Nephron (organoid): ENCODE data around the gene DIRAS2.

Source experiments
- H3K27ac Mint-ChIP-seq, 3 experiments: 2 replicates each; pipeline ENCODE4 v1.8.0; 2020; ENCODE audit warnings: mixed read lengths in 3 of 3, mild to moderate bottlenecking in 2 of 3, moderate library complexity in 1 of 3
- H3K27me3 Mint-ChIP-seq: 2 replicates; pipeline ENCODE4 v1.8.0; 2021; ENCODE audit warnings: low read depth, mild to moderate bottlenecking, moderate library complexity, mixed read lengths
- H3K36me3 Mint-ChIP-seq: 2 replicates; pipeline ENCODE4 v1.8.0; 2020; ENCODE audit warnings: low read depth, mixed read lengths
- H3K4me1 Mint-ChIP-seq: 2 replicates; pipeline ENCODE4 v1.8.0; 2020; ENCODE audit warnings: mixed read lengths
- H3K4me3 Mint-ChIP-seq, 3 experiments: 2 replicates each; pipeline ENCODE4 v1.8.0; 2020; ENCODE audit warnings: mild to moderate bottlenecking in 3 of 3, mixed read lengths in 3 of 3, moderate library complexity in 2 of 3
- H3K9me3 Mint-ChIP-seq: 2 replicates; pipeline ENCODE4 v1.8.0; 2020; ENCODE audit warnings: mixed read lengths
- TF ChIP-seq, protein P1 (sequence below), 3 experiments: fragments of 200-600 bp; sonication (generic); IDR thresholded peaks; one replicate each; pipeline ENCODE4 v1.5.0; 2021; ENCODE audit warnings: antibody characterized with exemption in 3 of 3; ENCODE audit not compliant: unreplicated experiment in 3 of 3

The DIRAS2 gene, protein sequence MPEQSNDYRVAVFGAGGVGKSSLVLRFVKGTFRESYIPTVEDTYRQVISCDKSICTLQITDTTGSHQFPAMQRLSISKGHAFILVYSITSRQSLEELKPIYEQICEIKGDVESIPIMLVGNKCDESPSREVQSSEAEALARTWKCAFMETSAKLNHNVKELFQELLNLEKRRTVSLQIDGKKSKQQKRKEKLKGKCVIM

DNA sequence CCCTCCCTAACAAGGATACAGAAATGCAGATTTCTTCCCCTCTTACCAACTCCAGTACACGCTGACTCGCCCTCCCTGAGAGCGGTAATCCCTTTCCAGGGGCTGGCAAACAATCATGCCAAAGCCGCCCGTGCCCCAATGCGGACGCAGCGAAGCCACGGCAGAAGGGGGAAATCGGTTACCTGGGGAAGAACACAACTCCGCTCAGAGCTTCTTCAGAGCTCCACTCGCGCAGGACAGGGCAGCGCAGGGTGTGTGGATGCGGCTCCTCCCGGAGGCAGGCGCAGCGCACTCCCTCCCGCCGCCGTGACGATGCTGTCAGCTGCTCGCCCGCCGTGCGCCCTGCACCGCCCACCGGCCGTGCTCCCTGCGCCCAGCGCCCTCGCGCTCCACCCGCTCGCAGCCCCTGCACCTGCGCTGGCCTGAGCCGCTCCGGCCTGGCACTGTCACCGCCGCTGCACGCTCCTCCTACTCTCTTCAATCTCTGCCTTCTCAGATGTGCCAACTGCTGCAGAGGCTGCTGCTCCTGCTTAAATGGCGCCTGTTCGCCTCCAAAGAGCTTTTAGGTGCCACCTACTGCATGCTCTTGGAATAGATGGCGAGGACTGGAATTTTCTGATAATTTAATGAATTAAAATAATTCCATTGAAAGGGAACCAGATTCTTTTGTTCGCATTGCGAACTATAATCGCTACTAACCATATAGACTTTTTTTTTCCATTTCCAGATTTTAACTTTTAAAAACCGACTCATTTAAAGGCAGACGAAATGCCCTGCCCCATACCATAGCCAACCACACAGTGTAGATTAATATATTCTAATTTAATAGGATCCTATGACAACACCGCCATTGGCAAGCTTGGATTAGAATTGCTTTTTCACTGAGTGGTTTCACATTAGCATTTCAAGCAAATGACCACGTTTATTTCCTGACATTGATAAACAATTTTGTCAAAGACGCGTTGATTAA, at the start of gene DIRAS2:
DIRAS2 (minus strand) TSS at position 255 of the 970 bp plus-strand sequence. CDS start 28,997 bp downstream, outside the sequence.
- Mint-ChIP-seq H3K4me1 (peaks cover 12% of the 10 kb centered on the region), H3K36me3 (no peaks in the 10 kb centered on the region), H3K9me3 (no peaks in the 10 kb centered on the region), H3K27ac (peak within 1 kb of the TSS; percentile 26 to 57 (median 29)), H3K4me3 (peak within 1 kb of the TSS; percentile 92 to 94 (median 93)), H3K27me3 (peaks cover 47% of the 10 kb centered on the region)
- TF ChIP-seq, protein P1, sequence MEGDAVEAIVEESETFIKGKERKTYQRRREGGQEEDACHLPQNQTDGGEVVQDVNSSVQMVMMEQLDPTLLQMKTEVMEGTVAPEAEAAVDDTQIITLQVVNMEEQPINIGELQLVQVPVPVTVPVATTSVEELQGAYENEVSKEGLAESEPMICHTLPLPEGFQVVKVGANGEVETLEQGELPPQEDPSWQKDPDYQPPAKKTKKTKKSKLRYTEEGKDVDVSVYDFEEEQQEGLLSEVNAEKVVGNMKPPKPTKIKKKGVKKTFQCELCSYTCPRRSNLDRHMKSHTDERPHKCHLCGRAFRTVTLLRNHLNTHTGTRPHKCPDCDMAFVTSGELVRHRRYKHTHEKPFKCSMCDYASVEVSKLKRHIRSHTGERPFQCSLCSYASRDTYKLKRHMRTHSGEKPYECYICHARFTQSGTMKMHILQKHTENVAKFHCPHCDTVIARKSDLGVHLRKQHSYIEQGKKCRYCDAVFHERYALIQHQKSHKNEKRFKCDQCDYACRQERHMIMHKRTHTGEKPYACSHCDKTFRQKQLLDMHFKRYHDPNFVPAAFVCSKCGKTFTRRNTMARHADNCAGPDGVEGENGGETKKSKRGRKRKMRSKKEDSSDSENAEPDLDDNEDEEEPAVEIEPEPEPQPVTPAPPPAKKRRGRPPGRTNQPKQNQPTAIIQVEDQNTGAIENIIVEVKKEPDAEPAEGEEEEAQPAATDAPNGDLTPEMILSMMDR (IDR thresholded peaks at IDR 0.05; ENCODE audit: unreplicated experiment in 3 of 3) = peak; percentile 52 to 67 (median 54)

DNA sequence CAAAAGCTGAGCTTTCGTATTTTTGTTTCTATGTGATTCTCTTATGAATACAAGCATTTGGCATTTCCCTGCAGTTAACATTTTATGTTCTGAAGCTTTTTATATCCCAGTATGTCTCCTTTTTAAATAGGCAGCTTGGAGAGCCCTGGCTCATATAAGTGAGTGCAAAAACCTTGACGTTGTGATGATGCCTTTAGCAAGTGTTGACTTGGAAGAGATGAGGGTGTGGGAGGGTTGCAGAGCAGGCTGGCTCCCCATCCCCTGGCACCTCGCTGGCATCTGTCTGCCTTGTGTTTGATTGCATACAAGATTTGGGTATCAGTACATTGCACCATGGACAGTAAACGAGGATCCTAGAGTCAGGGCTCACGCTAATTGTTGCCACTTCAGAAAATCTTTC, 42.1 kb upstream of the DIRAS2 start:
- Mint-ChIP-seq H3K9me3 (peaks cover 7% of the 10 kb centered on the region), H3K27me3 (peaks cover 4% of the 10 kb centered on the region), H3K36me3 (no peaks in the 10 kb centered on the region), H3K27ac (no peak overlapping the region), H3K4me3 (no peak overlapping the region), H3K4me1 (no peaks in the 10 kb centered on the region)
- TF ChIP-seq, protein P1 (IDR thresholded peaks at IDR 0.05; ENCODE audit: unreplicated experiment in 3 of 3) = no peak

DNA sequence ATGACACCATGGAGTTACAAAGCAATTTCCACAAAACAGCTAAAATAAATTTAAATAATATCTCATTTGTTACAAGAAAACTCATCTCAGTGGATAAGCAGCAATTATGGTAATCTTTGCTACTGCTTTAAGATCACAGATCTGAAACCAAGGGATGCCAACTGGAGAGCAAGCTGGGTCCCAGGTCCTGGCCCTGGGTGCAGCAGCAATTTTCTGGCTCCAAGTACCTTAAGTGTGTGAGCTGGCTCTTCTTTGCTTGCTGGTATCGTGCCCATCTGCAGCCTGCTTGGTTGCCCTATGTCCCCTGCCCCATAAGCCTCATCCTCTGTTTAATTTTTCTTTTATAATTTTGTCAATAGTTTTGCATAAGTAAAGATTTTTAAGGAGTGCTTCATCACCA, 41.5 kb upstream of the DIRAS2 start:
- TF ChIP-seq, protein P1 (IDR thresholded peaks at IDR 0.05; ENCODE audit: unreplicated experiment in 3 of 3) = no peak
- peaks cover 7% of the 10 kb centered on the region for H3K9me3 Mint-ChIP-seq
- H3K4me3 Mint-ChIP-seq = no peak overlapping the region
- peaks cover 4% of the 10 kb centered on the region for H3K27me3 Mint-ChIP-seq
- no peak overlapping the region for H3K27ac Mint-ChIP-seq
- H3K4me1 Mint-ChIP-seq = no peaks in the 10 kb centered on the region
- no peaks in the 10 kb centered on the region for H3K36me3 Mint-ChIP-seq

DNA sequence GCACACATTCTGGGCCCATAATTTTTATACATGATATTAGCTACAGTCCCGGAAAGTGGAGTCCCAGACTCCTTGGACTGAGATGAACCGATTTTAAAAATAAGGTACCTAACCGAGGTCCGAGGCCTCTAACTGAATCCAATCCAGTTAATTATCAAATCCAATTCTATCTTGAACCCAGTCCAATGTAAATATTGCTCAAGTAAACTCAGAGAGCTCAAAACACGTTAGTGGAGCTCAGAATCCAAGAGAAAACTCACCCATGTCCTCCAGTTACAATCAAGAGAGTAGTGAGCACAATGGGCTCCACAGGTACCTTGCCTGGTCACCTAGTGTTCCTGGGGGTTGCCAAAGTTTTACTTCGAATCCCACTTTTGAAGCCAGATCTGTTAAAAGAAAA, 37.9 kb upstream of the DIRAS2 start:
- Mint-ChIP-seq H3K4me3 (no peak overlapping the region), H3K4me1 (no peaks in the 10 kb centered on the region), H3K27ac (no peak overlapping the region), H3K36me3 (no peaks in the 10 kb centered on the region), H3K27me3 (peaks cover 4% of the 10 kb centered on the region), H3K9me3 (no peaks in the 10 kb centered on the region)
- TF ChIP-seq, protein P1 (IDR thresholded peaks at IDR 0.05; ENCODE audit: unreplicated experiment in 3 of 3) = no peak

DNA sequence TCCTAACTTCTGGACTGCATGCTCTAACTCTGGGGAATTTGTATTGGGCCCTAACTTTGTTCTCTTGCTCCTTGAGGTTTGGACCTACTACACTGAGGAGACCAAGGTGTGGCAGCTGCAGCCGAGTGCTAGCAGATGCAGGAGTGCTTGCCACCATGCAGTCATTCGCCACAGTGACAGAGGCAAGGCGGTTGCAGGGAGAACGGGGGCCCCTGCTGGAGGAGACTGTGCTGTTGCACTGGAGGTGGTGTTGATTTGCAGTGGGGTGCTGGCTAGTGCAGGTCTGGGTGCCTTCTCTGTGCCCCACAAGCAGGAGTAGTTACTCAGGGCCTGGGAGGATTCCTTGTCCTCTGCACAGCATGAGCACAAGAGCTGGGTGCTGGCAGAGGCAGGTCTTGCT, 22.4 kb upstream of the DIRAS2 start:
- H3K4me3 Mint-ChIP-seq = no peak overlapping the region
- no peaks in the 10 kb centered on the region for H3K27me3 Mint-ChIP-seq
- no peaks in the 10 kb centered on the region for H3K4me1 Mint-ChIP-seq
- TF ChIP-seq, protein P1 (IDR thresholded peaks at IDR 0.05; ENCODE audit: unreplicated experiment in 3 of 3) = no peak
- no peaks in the 10 kb centered on the region for H3K36me3 Mint-ChIP-seq
- H3K27ac Mint-ChIP-seq = no peak overlapping the region
- peaks cover 36% of the 10 kb centered on the region for H3K9me3 Mint-ChIP-seq
